Stromal cell of bone marrow (primary cell): ENCODE data around the gene TMEM225B.
"Not testable (repeated sequence)": the region's sequence is repeated elsewhere in the genome, so short reads cannot be mapped to it uniquely, and the experiment has no call there.

Source experiments
- DNase-seq: peaks from one replicate; pipeline ENCODE4 v3.0.0-alpha.2; 2012; ENCODE audit warnings: low read depth

The TMEM225B gene

DNA sequence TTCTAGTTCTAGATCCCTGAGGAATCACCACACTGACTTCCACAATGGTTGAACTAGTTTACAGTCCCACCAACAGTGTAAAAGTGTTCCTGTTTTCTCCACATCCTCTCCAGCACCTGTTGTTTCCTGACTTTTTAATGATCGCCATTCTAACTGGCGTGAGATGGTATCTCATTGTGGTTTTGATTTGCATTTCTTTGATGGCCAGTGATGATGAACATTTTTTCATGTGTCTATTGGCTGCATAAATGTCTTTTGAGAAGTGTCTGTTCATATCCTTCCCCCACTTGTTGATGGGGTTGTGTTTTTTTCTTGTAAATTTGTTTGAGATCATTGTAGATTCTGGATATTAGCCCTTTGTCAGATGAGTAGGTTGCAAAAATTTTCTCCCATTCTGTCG is 56.6 kb downstream of the TMEM225B start:
- DNase-seq: not testable (repeated sequence)

DNA sequence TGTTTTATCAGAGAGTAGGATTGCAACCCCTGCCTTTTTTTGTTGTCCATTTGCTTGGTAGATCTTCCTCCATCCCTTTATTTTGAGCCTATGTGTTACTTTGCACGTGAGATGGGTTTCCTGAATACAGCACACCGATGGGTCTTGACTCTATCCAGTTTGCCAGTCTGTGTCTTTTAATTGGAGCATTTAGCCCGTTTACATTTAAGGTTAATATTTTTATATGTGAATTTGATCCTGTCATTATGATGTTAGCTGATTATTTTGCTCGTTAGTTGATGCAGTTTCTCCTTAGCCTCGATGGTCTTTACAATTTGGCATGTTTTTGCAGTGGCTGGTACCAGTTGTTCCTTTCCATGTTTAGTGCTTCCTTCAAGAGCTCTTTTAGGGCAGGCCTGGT is 59.8 kb downstream of the TMEM225B start:
- not testable (repeated sequence) for DNase-seq
